ENCODE data around the gene PFDN2. TPM values are rescaled to one million over a fixed set of nuclear protein-coding genes. Genes with fewer than 3 reads are reported as not detected.

The PFDN2 gene
- total and polyA plus RNA-seq, 2 of the 8 experiments (the other 6 are each of a cell fraction or from before 2014, with no cell fraction given), result 66.2 to 71.2 TPM

- H3K56ac ChIP-seq (replicated peaks; ENCODE audit: insufficient read length, low read depth, low read length), result no peak overlapping the region
- no peak overlapping the region for H3K4me3 ChIP-seq (ENCODE audit: extremely low read depth in 1 of 4, insufficient read depth in 2 of 4, low read depth in 3 of 4, low read length in 4 of 4)
- H2BK120ac ChIP-seq (replicated peaks; ENCODE audit: low read depth, low read length), result no peak overlapping the region
- H3K18ac ChIP-seq (ENCODE audit: extremely low read depth, low read length), result no peak overlapping the region
- no peak overlapping the region for H3K9ac ChIP-seq (replicated peaks in 1 of 4; ENCODE audit: extremely low read depth in 1 of 4, low read depth in 3 of 4, low read length in 3 of 4)
- CTCF ChIA-PET (ENCODE audit: partially characterized antibody), result interaction anchor here (1.1 to 17.8 kb wide), 6 partner anchors 12 to 42 kb away, joined by 3 to 282 read pairs (median 50); partner anchors contain the start of genes ARHGAP30 and KLHDC9
- no peak for TF ChIP-seq TAF7 (optimal IDR thresholded peaks at IDR 0.05; ENCODE audit: borderline replicate concordance, low read depth, low read length)
- no peak for TF ChIP-seq SAP30 (IDR thresholded peaks at IDR 0.05; ENCODE audit: insufficient read depth, insufficient replicate concordance, low read length)
- TF ChIP-seq RXRA (IDR thresholded peaks at IDR 0.05; ENCODE audit: insufficient read depth, low read depth, low read length), result no peak
- no peak for TF ChIP-seq TCF12 (IDR thresholded peaks at IDR 0.05; ENCODE audit: low read depth, low read length)
- no peak for TF ChIP-seq CHD2 (IDR thresholded peaks at IDR 0.05; ENCODE audit: low read length)
- no peak for TF ChIP-seq RFX5 (IDR thresholded peaks at IDR 0.05; ENCODE audit: borderline replicate concordance, low read depth, low read length)
- no peak for TF ChIP-seq GTF2F1 (IDR thresholded peaks at IDR 0.05; ENCODE audit: borderline replicate concordance, low read depth, low read length)
- TF ChIP-seq BRCA1 (IDR thresholded peaks at IDR 0.05; ENCODE audit: low read depth, low read length), result no peak
- TF ChIP-seq CHD1 (IDR thresholded peaks at IDR 0.05; ENCODE audit: low read depth, low read length), result no peak
- TF ChIP-seq SUZ12 (IDR thresholded peaks at IDR 0.05; ENCODE audit: low read length), result no peak
- TF ChIP-seq HDAC6 (IDR thresholded peaks at IDR 0.05; ENCODE audit: low read depth, low read length), result no peak
- TF ChIP-seq E2F6 (IDR thresholded peaks at IDR 0.05), result no peak
- H3K14ac ChIP-seq (ENCODE audit: insufficient read length), result no peak overlapping the region
- no peak overlapping the region for H2AFZ ChIP-seq (ENCODE audit: low read length)
- no peak overlapping the region for H3K27ac ChIP-seq (ENCODE audit: low read depth, low read length)
- H4K8ac ChIP-seq (ENCODE audit: extremely low read depth, insufficient read depth, low read length), result no peak overlapping the region
- POLR2A ChIA-PET (ENCODE audit: partially characterized antibody), result interaction anchor here (1.4 to 1.9 kb wide), 3 partner anchors 10 to 14 kb away, joined by 4 to 7 read pairs (median 5); partner anchors contain the start of genes ARHGAP30 and KLHDC9
- peaks cover under 1% of the 10 kb centered on the region; the same call in 1 of the 2 replicates for H3K23me2 ChIP-seq (ENCODE audit: low read depth, low read length)
- H2BK20ac ChIP-seq (ENCODE audit: low read length), result no peak overlapping the region
- no peaks in the 10 kb centered on the region for H3K9me3 ChIP-seq (ENCODE audit: insufficient read depth in 2 of 2, low read depth in 1 of 2, low read length in 1 of 2)
- H4K20me1 ChIP-seq (replicated peaks in 1 of 2; ENCODE audit: control insufficient read depth in 1 of 2, insufficient read depth in 2 of 2, low read length in 2 of 2), result no peaks in the 10 kb centered on the region
- H3K79me1 ChIP-seq (ENCODE audit: low read depth, low read length), result no peaks in the 10 kb centered on the region
- no peak overlapping the region for H4K5ac ChIP-seq (ENCODE audit: insufficient read length, low read depth, low read length)
- FAIRE-seq (no peak), DNase-seq (ENCODE audit: low read depth in 1 of 2, low spot score in 2 of 2) (no peak)
- H3K79me2 ChIP-seq (ENCODE audit: control insufficient read depth in 1 of 2, insufficient read depth in 2 of 2, low read length in 2 of 2), result no peaks in the 10 kb centered on the region
- H2BK5ac ChIP-seq (ENCODE audit: low read depth, low read length), result no peak overlapping the region
- H2BK12ac ChIP-seq (ENCODE audit: low read depth, low read length), result no peak overlapping the region
- H2BK15ac ChIP-seq (ENCODE audit: low read length), result no peak overlapping the region
- H4K91ac ChIP-seq (replicated peaks; ENCODE audit: insufficient read length, low read length), result no peak overlapping the region
- H3K4ac ChIP-seq (replicated peaks; ENCODE audit: insufficient read length, low read depth, low read length), result no peak overlapping the region
- H3K4me1 ChIP-seq (replicated peaks in 1 of 4; ENCODE audit: control insufficient read depth in 3 of 4, insufficient read depth in 4 of 4, low read length in 3 of 4), result peaks cover 0 to 6% (median 0%) of the 10 kb centered on the region in 4 experiments; a peak in 4 of 7 replicates
- H3K27me3 ChIP-seq (replicated peaks in 1 of 4; ENCODE audit: control insufficient read depth in 3 of 4, extremely low read depth in 1 of 4, insufficient read depth in 3 of 4, low read length in 3 of 4), result no peaks in the 10 kb centered on the region
- no peak overlapping the region for H2AK5ac ChIP-seq (ENCODE audit: low read depth, low read length)
- no peak overlapping the region for H3K4me2 ChIP-seq (ENCODE audit: insufficient read depth in 1 of 2, low read depth in 2 of 2, low read length in 2 of 2)
- H3K23ac ChIP-seq (ENCODE audit: insufficient read length), result no peak overlapping the region
- H3K36me3 ChIP-seq (ENCODE audit: control insufficient read depth in 2 of 4, insufficient read depth in 4 of 4, low read length in 3 of 4), result no peaks in the 10 kb centered on the region
- 87% methylated on average over 9 of the region's 10 CpGs; no CpG with 5 or more reads in 1 of the 2 experiments for WGBS, 2 experiments (ENCODE audit: extremely low coverage in 1 of 2, insufficient coverage in 1 of 2, insufficient read length in 1 of 2, insufficient replicate concordance in 2 of 2, low coverage in 1 of 2, low lambda C conversion rate in 2 of 2, missing lambda C conversion rate in 1 of 2)
Observed at GRCh38 chr1:161083748-161084596, 33.9 kb downstream of the PFDN2 start.

All from H1 (cell line).